ENCODE measurements around the gene GTPBP10. TPM values are rescaled to one million over a fixed set of nuclear protein-coding genes. Genes with fewer than 3 reads are reported as not detected.
"Not testable (repeated sequence)": the region's sequence is repeated elsewhere in the genome, so short reads cannot be mapped to it uniquely, and the experiment has no call there.

Gene GTPBP10
- total RNA-seq, 6 experiments from 2014 or later, result 19.9 to 27.2 (median 23.3) TPM

GRCh38 chr7:90345595-90346335 lies 751 bp upstream of the GTPBP10 start:
- H3K27me3 Mint-ChIP-seq (ENCODE audit: insufficient read depth), result no peaks in the 10 kb centered on the region; the same call in 1 of the 2 replicates
- H3K4me3 Mint-ChIP-seq, result peak overlapping the region; percentile 97
- DNase-seq, result peak; percentile 33
- TF ChIP-seq CTCF (IDR thresholded peaks at IDR 0.05), result no peak
- H3K4me1 Mint-ChIP-seq (ENCODE audit: low read depth), result peaks cover 28% of the 10 kb centered on the region
- peaks cover 29% of the 10 kb centered on the region for H3K36me3 Mint-ChIP-seq (ENCODE audit: low read depth)
- H3K9me3 Mint-ChIP-seq, result no peaks in the 10 kb centered on the region
- H3K27ac Mint-ChIP-seq, result peak overlapping the region; percentile 96

- peak overlapping the region; percentile 97 for H3K4me3 Mint-ChIP-seq
- H3K27ac Mint-ChIP-seq, result peak overlapping the region; percentile 96; the same call in 1 of the 2 replicates
These were observed 1.2 kb downstream of the GTPBP10 start for GRCh38 chr7:90347759-90348158.

GRCh38 chr7:90349305-90349704 lies 2.8 kb downstream of the GTPBP10 start:
- peaks cover 47% of the 10 kb centered on the region for H3K36me3 Mint-ChIP-seq (ENCODE audit: low read depth)
- no peak overlapping the region for H3K4me3 Mint-ChIP-seq
- no peaks in the 10 kb centered on the region; the same call in 1 of the 2 replicates for H3K27me3 Mint-ChIP-seq (ENCODE audit: insufficient read depth)
- no peaks in the 10 kb centered on the region for H3K9me3 Mint-ChIP-seq
- no peak for TF ChIP-seq CTCF (IDR thresholded peaks at IDR 0.05)
- DNase-seq, result no peak
- no peak overlapping the region for H3K27ac Mint-ChIP-seq
- H3K4me1 Mint-ChIP-seq (ENCODE audit: low read depth), result peaks cover 28% of the 10 kb centered on the region

More at GRCh38 chr7:90347759-90348158, 1.2 kb downstream of the GTPBP10 start:
- no peak for TF ChIP-seq CTCF (IDR thresholded peaks at IDR 0.05)
- H3K4me1 Mint-ChIP-seq (ENCODE audit: low read depth), result peaks cover 28% of the 10 kb centered on the region
- H3K9me3 Mint-ChIP-seq, result no peaks in the 10 kb centered on the region
- peaks cover 40% of the 10 kb centered on the region for H3K36me3 Mint-ChIP-seq (ENCODE audit: low read depth)
- no peak for DNase-seq
- no peaks in the 10 kb centered on the region; the same call in 1 of the 2 replicates for H3K27me3 Mint-ChIP-seq (ENCODE audit: insufficient read depth)

- H3K4me3 Mint-ChIP-seq; DNase-seq; H3K27ac Mint-ChIP-seq; H3K9me3 Mint-ChIP-seq; H3K27me3 Mint-ChIP-seq (ENCODE audit: insufficient read depth): not testable (repeated sequence)
- Mint-ChIP-seq H3K36me3 (ENCODE audit: low read depth) (peaks cover 51% of the 10 kb centered on the region), H3K4me1 (ENCODE audit: low read depth) (peaks cover 24% of the 10 kb centered on the region)
These were observed 3.5 kb downstream of the GTPBP10 start for GRCh38 chr7:90350032-90350431.

- peaks cover 11% of the 10 kb centered on the region for H3K9me3 Mint-ChIP-seq
These were observed 5.5 kb downstream of the GTPBP10 start for GRCh38 chr7:90351987-90352386.

More at GRCh38 chr7:90351987-90352386, 5.5 kb downstream of the GTPBP10 start:
- peaks cover 69% of the 10 kb centered on the region for H3K36me3 Mint-ChIP-seq (ENCODE audit: low read depth)
- no peak for DNase-seq
- no peak overlapping the region for H3K27ac Mint-ChIP-seq
- TF ChIP-seq CTCF (IDR thresholded peaks at IDR 0.05), result no peak
- peaks cover 15% of the 10 kb centered on the region for H3K4me1 Mint-ChIP-seq (ENCODE audit: low read depth)
- no peaks in the 10 kb centered on the region for H3K27me3 Mint-ChIP-seq (ENCODE audit: insufficient read depth)
- no peak overlapping the region for H3K4me3 Mint-ChIP-seq

All from HFFc6 (cell line).